Suprapubic skin (tissue), 4 donors: ENCODE data around the gene MRPL4. TPM values are rescaled to one million over a fixed set of nuclear protein-coding genes. Genes with fewer than 3 reads are reported as not detected.

Source experiments
- DNase-seq, 2 donors: peaks; one replicate each; pipeline ENCODE4 v3.0.0-alpha.2; 2019; ENCODE audit warnings: low spot score in 2 of 2
- H3K27ac ChIP-seq: fragments of 200-600 bp; sonication (generic); one replicate; pipeline ENCODE4 v1.5.1; 2019
- H3K27me3 ChIP-seq: fragments of 200-600 bp; sonication (generic); one replicate; pipeline ENCODE4 v1.5.1; 2019
- H3K36me3 ChIP-seq: fragments of 200-600 bp; sonication (generic); one replicate; pipeline ENCODE4 v1.5.1; 2019
- H3K4me1 ChIP-seq: fragments of 200-600 bp; sonication (generic); one replicate; pipeline ENCODE4 v1.5.1; 2019
- H3K4me3 ChIP-seq: fragments of 200-600 bp; sonication (generic); one replicate; pipeline ENCODE4 v1.5.1; 2019; ENCODE audit warnings: mild to moderate bottlenecking
- H3K9me3 ChIP-seq: fragments of 200-600 bp; sonication (generic); one replicate; pipeline ENCODE4 v1.5.1; 2019
- EP300 ChIP-seq: sonication (generic); formaldehyde crosslinking; IDR thresholded peaks from one replicate; pipeline ENCODE4 v1.6.1; 2017; ENCODE audit warnings: antibody characterized with exemption
- POLR2A ChIP-seq, 2 donors: fragments of 450-650 bp; IDR thresholded peaks; one replicate each; pipeline ENCODE4 v1.6.1; 2017; ENCODE audit warnings: antibody characterized with exemption in 2 of 2, mild to moderate bottlenecking in 2 of 2, moderate library complexity in 2 of 2
- POLR2AphosphoS5 ChIP-seq, 3 donors: sonication (generic); formaldehyde crosslinking; IDR thresholded peaks; one replicate each; pipeline ENCODE4 v1.6.1; 2017; ENCODE audit warnings: antibody characterized with exemption in 3 of 3
- WGBS: methylation state at CpG from one replicate; pipeline ENCODE4 v1.1.5; 2018; 5-methylcytosine and 5-hydroxymethylcytosine counted together
- total RNA-seq, 4 donors: library from RNA; depleted of rRNA; stranded (reverse); fragments of >200 nt; gene quantifications; one replicate each; pipeline ENCODE4 v1.1.0, GENCODE V29; 2016
- TF ChIP-seq, protein P1 (sequence below), 2 donors: fragments of 200-600 bp in 1 of 2; fragments of 450-650 bp in 1 of 2; sonication (generic) in 1 of 2; IDR thresholded peaks; one replicate each; pipeline ENCODE4 v1.5.1; 2016 to 2019; ENCODE audit warnings: antibody characterized with exemption in 2 of 2, mild to moderate bottlenecking in 1 of 2, moderate library complexity in 1 of 2

The MRPL4 gene
- total RNA-seq, 4 donors from 2014 or later, result 53.3 to 108 (median 77.3) TPM

DNA sequence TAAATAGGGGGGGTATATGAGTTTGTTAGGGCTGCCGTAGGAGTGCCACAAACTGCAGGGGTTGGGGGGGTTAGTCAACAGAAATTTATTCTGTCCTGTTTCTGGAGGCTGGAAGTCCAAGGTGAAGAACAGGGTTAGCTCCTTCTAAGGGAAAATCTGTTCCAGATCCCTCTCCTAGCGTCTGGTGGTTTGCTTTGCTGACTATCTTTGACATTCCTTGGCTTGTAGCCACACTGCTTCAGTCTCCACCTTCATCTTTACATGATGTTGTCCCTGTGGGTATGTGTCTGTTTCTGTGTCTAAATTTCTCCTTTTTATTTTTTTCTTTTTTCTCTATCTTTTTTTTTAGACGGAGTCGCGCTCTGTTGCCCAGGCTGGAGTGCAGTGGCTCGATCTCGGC, 10.8 kb downstream of the MRPL4 start:
- Histone ChIP-seq H3K27me3 (no peaks in the 10 kb centered on the region), H3K9me3 (no peaks in the 10 kb centered on the region), H3K4me1 (peaks cover 16% of the 10 kb centered on the region), H3K27ac (no peak overlapping the region), H3K4me3 (no peak overlapping the region), H3K36me3 (peaks cover 18% of the 10 kb centered on the region)
- no peak for DNase-seq
- 83% methylated on average over 7 of the region's 7 CpGs for WGBS
- TF ChIP-seq EP300, result no peak
- TF ChIP-seq, protein P1, sequence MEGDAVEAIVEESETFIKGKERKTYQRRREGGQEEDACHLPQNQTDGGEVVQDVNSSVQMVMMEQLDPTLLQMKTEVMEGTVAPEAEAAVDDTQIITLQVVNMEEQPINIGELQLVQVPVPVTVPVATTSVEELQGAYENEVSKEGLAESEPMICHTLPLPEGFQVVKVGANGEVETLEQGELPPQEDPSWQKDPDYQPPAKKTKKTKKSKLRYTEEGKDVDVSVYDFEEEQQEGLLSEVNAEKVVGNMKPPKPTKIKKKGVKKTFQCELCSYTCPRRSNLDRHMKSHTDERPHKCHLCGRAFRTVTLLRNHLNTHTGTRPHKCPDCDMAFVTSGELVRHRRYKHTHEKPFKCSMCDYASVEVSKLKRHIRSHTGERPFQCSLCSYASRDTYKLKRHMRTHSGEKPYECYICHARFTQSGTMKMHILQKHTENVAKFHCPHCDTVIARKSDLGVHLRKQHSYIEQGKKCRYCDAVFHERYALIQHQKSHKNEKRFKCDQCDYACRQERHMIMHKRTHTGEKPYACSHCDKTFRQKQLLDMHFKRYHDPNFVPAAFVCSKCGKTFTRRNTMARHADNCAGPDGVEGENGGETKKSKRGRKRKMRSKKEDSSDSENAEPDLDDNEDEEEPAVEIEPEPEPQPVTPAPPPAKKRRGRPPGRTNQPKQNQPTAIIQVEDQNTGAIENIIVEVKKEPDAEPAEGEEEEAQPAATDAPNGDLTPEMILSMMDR (IDR thresholded peaks at IDR 0.05), result no peak
- no peak for TF ChIP-seq POLR2AphosphoS5 (IDR thresholded peaks at IDR 0.05)
- TF ChIP-seq POLR2A (IDR thresholded peaks at IDR 0.05), result no peak

DNA sequence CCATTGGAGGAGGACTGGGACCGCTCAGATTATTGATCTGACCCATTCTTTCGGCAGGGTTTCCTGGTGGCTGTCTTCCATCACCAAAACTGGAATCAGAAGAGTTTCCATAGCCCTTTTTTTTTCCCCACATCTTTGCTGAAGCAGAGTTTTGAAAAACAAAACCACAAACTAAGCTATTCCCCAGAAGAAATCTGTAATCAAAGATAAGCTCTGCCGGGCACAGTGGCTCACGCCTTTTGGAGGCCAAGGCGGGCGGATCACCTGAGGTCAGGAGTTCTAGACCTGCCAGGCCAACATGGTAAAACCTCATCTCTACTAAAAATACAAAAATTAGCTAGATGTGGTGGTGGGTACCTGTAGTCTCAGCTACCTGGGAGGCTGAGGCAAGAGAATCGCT, 14.7 kb downstream of the MRPL4 start:
- peaks cover 18% of the 10 kb centered on the region for H3K4me1 ChIP-seq
- no peak for DNase-seq
- no peaks in the 10 kb centered on the region for H3K9me3 ChIP-seq
- H3K4me3 ChIP-seq, result no peak overlapping the region
- WGBS, result 92% methylated on average over 7 of the region's 7 CpGs
- H3K27me3 ChIP-seq, result no peaks in the 10 kb centered on the region
- TF ChIP-seq, protein P1 (IDR thresholded peaks at IDR 0.05), result no peak
- TF ChIP-seq POLR2A (IDR thresholded peaks at IDR 0.05), result no peak
- H3K36me3 ChIP-seq, result no peaks in the 10 kb centered on the region
- no peak overlapping the region for H3K27ac ChIP-seq

DNA sequence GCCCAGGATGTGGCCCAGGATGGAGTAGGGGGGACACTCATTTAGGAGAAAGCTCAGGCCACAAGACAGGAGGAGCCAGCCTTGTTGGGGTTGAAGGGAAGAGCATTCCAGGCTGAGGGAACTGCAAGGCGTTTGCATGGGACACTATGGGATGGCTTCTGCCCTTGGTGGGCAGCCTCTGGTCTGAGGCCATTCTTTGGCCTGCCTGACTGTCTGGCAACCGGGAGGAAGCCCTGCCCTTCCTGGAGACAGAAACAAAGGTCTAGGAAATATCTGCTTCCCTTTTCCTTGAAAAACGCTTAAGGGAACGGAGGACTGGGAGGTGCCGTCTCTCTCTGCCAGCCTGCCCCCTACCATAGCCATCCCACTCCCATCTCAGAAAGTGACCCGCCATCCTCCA, 16.1 kb downstream of the MRPL4 start:
- WGBS, result 46% methylated on average over 3 of the region's 6 CpGs
- TF ChIP-seq POLR2AphosphoS5 (IDR thresholded peaks at IDR 0.05) (no peak), POLR2A (IDR thresholded peaks at IDR 0.05) (no peak), EP300 (no peak)
- TF ChIP-seq, protein P1 (IDR thresholded peaks at IDR 0.05), result no peak
- DNase-seq, result no peak
- peaks cover 20% of the 10 kb centered on the region for H3K4me1 ChIP-seq
- no peaks in the 10 kb centered on the region for H3K9me3 ChIP-seq
- H3K36me3 ChIP-seq, result no peaks in the 10 kb centered on the region
- peak overlapping the region; percentile 62 for H3K27ac ChIP-seq
- no peaks in the 10 kb centered on the region for H3K27me3 ChIP-seq
- H3K4me3 ChIP-seq, result no peak overlapping the region

DNA sequence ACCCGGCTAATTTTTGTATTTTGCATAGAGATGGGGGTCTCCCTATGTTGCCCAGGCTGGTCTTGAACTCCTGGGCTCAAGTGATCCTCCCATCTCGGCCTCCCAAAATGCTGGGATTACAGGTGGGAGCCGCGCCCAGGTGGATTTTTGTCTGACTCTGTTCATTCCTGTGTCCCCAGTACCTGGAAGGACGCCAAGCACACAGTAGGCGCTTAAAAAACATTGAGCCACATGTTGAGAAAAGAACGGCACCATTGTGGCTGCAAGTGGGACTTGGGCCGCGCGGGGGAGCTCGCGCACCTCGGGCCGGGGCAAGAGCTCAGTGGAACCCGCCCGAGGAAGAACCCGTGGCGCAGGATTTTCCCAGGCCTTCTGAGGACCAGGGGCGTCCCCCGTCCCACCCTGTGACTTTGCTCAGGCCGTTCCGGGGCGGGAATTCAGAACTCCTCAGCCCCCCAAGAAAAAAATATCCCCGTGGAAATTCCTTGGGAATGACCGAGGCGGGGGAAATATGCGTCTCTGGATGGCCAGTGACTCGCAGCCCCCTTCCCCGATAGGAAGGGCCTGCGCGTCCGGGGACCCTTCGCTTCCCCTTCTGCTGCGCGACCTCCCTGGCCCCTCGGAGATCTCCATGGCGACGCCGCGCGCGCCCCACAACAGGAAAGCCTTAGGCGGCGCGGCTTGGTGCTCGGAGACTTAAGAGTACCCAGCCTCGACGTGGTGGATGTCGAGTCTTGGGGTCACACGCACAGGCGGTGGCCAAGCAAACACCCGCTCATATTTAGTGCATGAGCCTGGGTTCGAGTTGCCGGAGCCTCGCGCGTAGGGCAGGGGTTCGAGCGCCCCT, 17.5 kb downstream of the MRPL4 start:
- Histone ChIP-seq H3K27ac (peak overlapping the region; percentile 82), H3K9me3 (no peaks in the 10 kb centered on the region), H3K4me1 (peaks cover 26% of the 10 kb centered on the region), H3K4me3 (peak overlapping the region; percentile 47), H3K27me3 (no peaks in the 10 kb centered on the region), H3K36me3 (peaks cover 4% of the 10 kb centered on the region)
- peak in 1 of 2 donors; percentile 93 for DNase-seq
- TF ChIP-seq POLR2AphosphoS5 (IDR thresholded peaks at IDR 0.05), result peak in 1 of 3 donors; percentile 37
- no peak for TF ChIP-seq EP300
- TF ChIP-seq POLR2A (IDR thresholded peaks at IDR 0.05), result peak in 1 of 2 donors; percentile 20
- TF ChIP-seq, protein P1 (IDR thresholded peaks at IDR 0.05), result peak; percentile 90 to 94
- WGBS, result 14% methylated on average over 18 of the region's 59 CpGs

DNA sequence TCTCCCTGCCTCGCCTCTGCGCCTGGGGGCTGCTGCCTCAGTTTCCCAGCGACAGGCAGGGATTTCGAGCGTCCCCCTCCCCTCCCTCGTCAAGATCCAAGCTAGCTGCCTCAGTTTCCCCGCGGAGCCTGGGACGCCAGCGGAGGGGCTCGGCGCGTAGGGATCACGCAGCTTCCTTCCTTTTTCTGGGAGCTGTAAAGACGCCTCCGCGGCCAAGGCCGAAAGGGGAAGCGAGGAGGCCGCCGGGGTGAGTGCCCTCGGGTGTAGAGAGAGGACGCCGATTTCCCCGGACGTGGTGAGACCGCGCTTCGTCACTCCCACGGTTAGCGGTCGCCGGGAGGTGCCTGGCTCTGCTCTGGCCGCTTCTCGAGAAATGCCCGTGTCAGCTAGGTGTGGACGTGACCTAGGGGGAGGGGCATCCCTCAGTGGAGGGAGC, 18.2 kb downstream of the MRPL4 start:
- Histone ChIP-seq H3K4me3 (peak overlapping the region; percentile 47), H3K27ac (peak overlapping the region; percentile 82), H3K27me3 (no peaks in the 10 kb centered on the region), H3K36me3 (peaks cover 9% of the 10 kb centered on the region), H3K4me1 (peaks cover 30% of the 10 kb centered on the region), H3K9me3 (no peaks in the 10 kb centered on the region)
- DNase-seq, result peak; percentile 89 to 92
- TF ChIP-seq POLR2A (IDR thresholded peaks at IDR 0.05) (peak in 1 of 2 donors; percentile 8), POLR2AphosphoS5 (IDR thresholded peaks at IDR 0.05) (no peak), EP300 (no peak)
- TF ChIP-seq, protein P1 (IDR thresholded peaks at IDR 0.05), result no peak
- 11% methylated on average over 15 of the region's 37 CpGs for WGBS
